ENCODE measurements around the gene RAC2. TPM values are rescaled to one million over a fixed set of nuclear protein-coding genes. Genes with fewer than 3 reads are reported as not detected.

Gene RAC2
- total RNA-seq, 1 donor from 2014 or later = 1.2 TPM

- no peak overlapping the region for H3K27ac Mint-ChIP-seq
- no peaks in the 10 kb centered on the region for H3K36me3 Mint-ChIP-seq
- no peaks in the 10 kb centered on the region for H3K9me3 Mint-ChIP-seq
- no peak for DNase-seq (ENCODE audit: extremely low spot score, unreplicated experiment)
- H3K27me3 Mint-ChIP-seq = peaks cover 25% of the 10 kb centered on the region
- H3K4me3 Mint-ChIP-seq = no peak overlapping the region
- no peak for TF ChIP-seq CTCF (conservative IDR thresholded peaks at IDR 0.05)
- H3K4me1 Mint-ChIP-seq (ENCODE audit: unreplicated experiment) = peaks cover 9% of the 10 kb centered on the region
These were observed 36.6 kb upstream of the RAC2 start for GRCh38 chr22:37280718-37281117.

- peaks cover 9% of the 10 kb centered on the region for H3K4me1 Mint-ChIP-seq (ENCODE audit: unreplicated experiment)
- TF ChIP-seq CTCF (conservative IDR thresholded peaks at IDR 0.05) = no peak
- no peaks in the 10 kb centered on the region for H3K36me3 Mint-ChIP-seq
- H3K4me3 Mint-ChIP-seq = no peak overlapping the region
- DNase-seq (ENCODE audit: extremely low spot score, unreplicated experiment) = no peak
- H3K27ac Mint-ChIP-seq = no peak overlapping the region
- no peaks in the 10 kb centered on the region for H3K9me3 Mint-ChIP-seq
- H3K27me3 Mint-ChIP-seq = peaks cover 21% of the 10 kb centered on the region
These were observed 35.5 kb upstream of the RAC2 start for GRCh38 chr22:37279331-37280181.

GRCh38 chr22:37278261-37278660 is 34.2 kb upstream of the RAC2 start:
- Mint-ChIP-seq H3K9me3 (no peaks in the 10 kb centered on the region), H3K36me3 (no peaks in the 10 kb centered on the region), H3K4me3 (no peak overlapping the region), H3K27ac (no peak overlapping the region), H3K4me1 (ENCODE audit: unreplicated experiment) (peaks cover 9% of the 10 kb centered on the region), H3K27me3 (peaks cover 18% of the 10 kb centered on the region)
- no peak for DNase-seq (ENCODE audit: extremely low spot score, unreplicated experiment)
- no peak for TF ChIP-seq CTCF (conservative IDR thresholded peaks at IDR 0.05)

GRCh38 chr22:37277384-37277783 is 33.3 kb upstream of the RAC2 start:
- no peaks in the 10 kb centered on the region for H3K36me3 Mint-ChIP-seq
- no peaks in the 10 kb centered on the region for H3K9me3 Mint-ChIP-seq
- H3K4me1 Mint-ChIP-seq (ENCODE audit: unreplicated experiment) = peaks cover 4% of the 10 kb centered on the region

GRCh38 chr22:37276776-37277175 is 32.7 kb upstream of the RAC2 start:
- TF ChIP-seq CTCF (conservative IDR thresholded peaks at IDR 0.05) = no peak
- Mint-ChIP-seq H3K4me3 (no peak overlapping the region), H3K4me1 (ENCODE audit: unreplicated experiment) (peaks cover 4% of the 10 kb centered on the region)

More at GRCh38 chr22:37277384-37277783, 33.3 kb upstream of the RAC2 start:
- H3K27me3 Mint-ChIP-seq = peaks cover 12% of the 10 kb centered on the region
- no peak overlapping the region for H3K4me3 Mint-ChIP-seq
- H3K27ac Mint-ChIP-seq = peak overlapping the region; percentile 29
- DNase-seq (ENCODE audit: extremely low spot score, unreplicated experiment) = no peak
- no peak for TF ChIP-seq CTCF (conservative IDR thresholded peaks at IDR 0.05)

More at GRCh38 chr22:37276776-37277175, 32.7 kb upstream of the RAC2 start:
- no peak for DNase-seq (ENCODE audit: extremely low spot score, unreplicated experiment)
- no peak overlapping the region for H3K27ac Mint-ChIP-seq
- H3K9me3 Mint-ChIP-seq = no peaks in the 10 kb centered on the region
- H3K36me3 Mint-ChIP-seq = no peaks in the 10 kb centered on the region
- peaks cover 12% of the 10 kb centered on the region for H3K27me3 Mint-ChIP-seq

Measured in type B pancreatic cell (in vitro differentiated cells).